GM23248 (cell line): ENCODE measurements around the gene TMEM38A.

Experiments used
- EZH2 ChIP-seq: fragments of 200-600 bp; sonication (generic); IDR thresholded peaks from 2 replicates; pipeline ENCODE4 v1.6.1; 2018; ENCODE audit warnings: antibody characterized with exemption, mild to moderate bottlenecking; ENCODE audit not compliant: insufficient read depth, poor library complexity, severe bottlenecking
- EZH2phosphoT487 ChIP-seq: fragments of 200-600 bp; sonication (generic); IDR thresholded peaks from 2 replicates; pipeline ENCODE4 v1.6.1; 2018; ENCODE audit warnings: antibody characterized with exemption, moderate library complexity, mild to moderate bottlenecking, low read depth; ENCODE audit not compliant: insufficient read depth

- TF ChIP-seq EZH2 (no peak), EZH2phosphoT487 (no peak)
These were observed 75.8 kb downstream of the TMEM38A start for GRCh38 chr19:16736709-16737108.
